H1 (cell line): ENCODE data around the gene LRRC61. TPM values are rescaled to one million over a fixed set of nuclear protein-coding genes. Genes with fewer than 3 reads are reported as not detected.

Experiments used
- CTCF ChIA-PET: fragments of 300-600 bp; sonication (Branson Sonifier 250); formaldehyde crosslinking; loops from one replicate; lab custom pipeline; 2021; ENCODE audit not compliant: partially characterized antibody; lab: Charles Lee
- POLR2A ChIA-PET: fragments of 300-600 bp; sonication (Branson Sonifier 250); formaldehyde crosslinking; loops from one replicate; lab custom pipeline; 2021; ENCODE audit warnings: inconsistent platforms; ENCODE audit not compliant: partially characterized antibody; lab: Charles Lee
- DNase-seq, 2 experiments: peaks; one replicate each; pipeline versions ENCODE4 v3.0.0 to v3.0.0-alpha.2; 2010 to 2022; ENCODE audit warnings: low spot score in 2 of 2, low read depth in 1 of 2, mixed read lengths in 1 of 2
- FAIRE-seq: peaks from 2 replicates; lab custom pipeline; 2011; peaks lifted over from hg19 to GRCh38; lab: Jason Lieb, UNC
- H2AFZ ChIP-seq: 2 replicates; pipeline ENCODE4 v1.8.1; 2012; ENCODE audit warnings: low read length, inconsistent platforms
- H2AK5ac ChIP-seq: 2 replicates; pipeline ENCODE4 v1.6.1; 2013; ENCODE audit warnings: low read depth, low read length
- H2BK120ac ChIP-seq: replicated peaks from 2 replicates; pipeline ENCODE3; 2013; ENCODE audit warnings: low read depth, low read length, inconsistent platforms
- H2BK12ac ChIP-seq: 2 replicates; pipeline ENCODE4 v1.6.1; 2013; ENCODE audit warnings: low read depth, low read length
- H2BK15ac ChIP-seq: 2 replicates; pipeline ENCODE4 v1.6.1; 2013; ENCODE audit warnings: low read length
- H2BK20ac ChIP-seq: 2 replicates; pipeline ENCODE4 v1.6.1; 2013; ENCODE audit warnings: low read length
- H2BK5ac ChIP-seq: 2 replicates; pipeline ENCODE4 v1.6.1; 2013; ENCODE audit warnings: low read depth, low read length
- H3K14ac ChIP-seq: 2 replicates; pipeline ENCODE4 v1.6.1; 2013; ENCODE audit warnings: inconsistent platforms; ENCODE audit not compliant: insufficient read length
- H3K18ac ChIP-seq: 2 replicates; pipeline ENCODE4 v1.6.1; 2013; ENCODE audit warnings: low read length; ENCODE audit errors: extremely low read depth
- H3K23ac ChIP-seq: 2 replicates; pipeline ENCODE4 v1.6.1; 2013; ENCODE audit warnings: inconsistent platforms; ENCODE audit not compliant: insufficient read length
- H3K23me2 ChIP-seq: 2 replicates; pipeline ENCODE4 v1.6.1; 2013; ENCODE audit warnings: low read depth, low read length
- H3K27ac ChIP-seq: 2 replicates; pipeline ENCODE4 v1.6.1; 2011; ENCODE audit warnings: low read depth, low read length, inconsistent platforms
- H3K27me3 ChIP-seq, 4 experiments: replicated peaks in 1 of 4; 1 replicate in 1 of 4; 2 replicates in 3 of 4; pipeline versions ENCODE4 v1.6.1 to v1.8.1; 2011 to 2013; ENCODE audit warnings: low read length in 3 of 4, mild to moderate bottlenecking in 3 of 4, inconsistent platforms in 2 of 4, mixed read lengths in 2 of 4, moderate library complexity in 1 of 4; ENCODE audit not compliant: control insufficient read depth in 3 of 4, insufficient read depth in 3 of 4; ENCODE audit errors: extremely low read depth in 1 of 4
- H3K36me3 ChIP-seq, 4 experiments: 2 replicates each; pipeline versions ENCODE4 v1.6.1 to v1.8.1; 2011 to 2013; ENCODE audit warnings: mild to moderate bottlenecking in 4 of 4, low read length in 3 of 4, moderate library complexity in 2 of 4, control low read depth in 1 of 4, inconsistent platforms in 1 of 4; ENCODE audit not compliant: insufficient read depth in 4 of 4, control insufficient read depth in 2 of 4
- H3K4ac ChIP-seq: replicated peaks from 2 replicates; pipeline ENCODE3; 2013; ENCODE audit warnings: low read length, low read depth, mixed read lengths, inconsistent platforms; ENCODE audit not compliant: insufficient read length
- H3K4me1 ChIP-seq, 4 experiments: replicated peaks in 1 of 4; 1 replicate in 1 of 4; 2 replicates in 3 of 4; pipeline versions ENCODE4 v1.6.1 to v1.8.1; 2011 to 2013; ENCODE audit warnings: low read length in 3 of 4, inconsistent platforms in 2 of 4, mixed read lengths in 1 of 4; ENCODE audit not compliant: insufficient read depth in 4 of 4, control insufficient read depth in 3 of 4
- H3K4me2 ChIP-seq, 2 experiments: 2 replicates each; pipeline versions ENCODE4 v1.6.1 to v1.8.1; 2011 to 2013; ENCODE audit warnings: low read depth in 2 of 2, low read length in 2 of 2, control low read depth in 1 of 2, inconsistent platforms in 1 of 2, mild to moderate bottlenecking in 1 of 2; ENCODE audit not compliant: insufficient read depth in 1 of 2
- H3K4me3 ChIP-seq, 4 experiments: fragments of 200-600, 300-600 bp in 1 of 4; sonication (generic), shearing (Covaris generic), sonication (Bioruptor Twin) in 1 of 4; 2 replicates each; pipeline versions ENCODE4 v1.5.1 to v1.8.1; 2011 to 2016; ENCODE audit warnings: low read length in 4 of 4, low read depth in 3 of 4, control low read depth in 2 of 4, inconsistent platforms in 2 of 4, mild to moderate bottlenecking in 2 of 4, mixed read lengths in 1 of 4, moderate library complexity in 1 of 4; ENCODE audit not compliant: insufficient read depth in 2 of 4; ENCODE audit errors: extremely low read depth in 1 of 4
- H3K56ac ChIP-seq: replicated peaks from 2 replicates; pipeline ENCODE3; 2013; ENCODE audit warnings: low read depth, mild to moderate bottlenecking, mixed read lengths, low read length, inconsistent platforms; ENCODE audit not compliant: insufficient read length
- H3K79me1 ChIP-seq: 2 replicates; pipeline ENCODE4 v1.6.1; 2013; ENCODE audit warnings: low read depth, low read length, control low read depth
- H3K79me2 ChIP-seq, 2 experiments: 2 replicates each; pipeline versions ENCODE4 v1.6.1 to v1.8.1; 2012 to 2013; ENCODE audit warnings: low read length in 2 of 2, mild to moderate bottlenecking in 2 of 2, inconsistent platforms in 1 of 2; ENCODE audit not compliant: insufficient read depth in 2 of 2, control insufficient read depth in 1 of 2
- H3K9ac ChIP-seq, 4 experiments: replicated peaks in 1 of 4; 1 replicate in 1 of 4; 2 replicates in 3 of 4; pipeline versions ENCODE4 v1.6.1 to v1.8.1; 2011 to 2013; ENCODE audit warnings: low read depth in 3 of 4, low read length in 3 of 4, control low read depth in 2 of 4, mild to moderate bottlenecking in 2 of 4, moderate library complexity in 2 of 4, inconsistent platforms in 1 of 4; ENCODE audit errors: extremely low read depth in 1 of 4
- H3K9me3 ChIP-seq, 2 experiments: 2 replicates each; pipeline versions ENCODE4 v1.6.1 to v1.8.1; 2012 to 2013; ENCODE audit warnings: mild to moderate bottlenecking in 2 of 2, moderate library complexity in 2 of 2, control low read depth in 1 of 2, inconsistent platforms in 1 of 2, low read depth in 1 of 2, low read length in 1 of 2, mixed read lengths in 1 of 2; ENCODE audit not compliant: insufficient read depth in 2 of 2
- H4K20me1 ChIP-seq, 2 experiments: replicated peaks in 1 of 2; 2 replicates each; pipeline versions ENCODE3 to v1.8.1; 2011 to 2013; ENCODE audit warnings: inconsistent platforms in 2 of 2, low read length in 2 of 2, mild to moderate bottlenecking in 1 of 2; ENCODE audit not compliant: insufficient read depth in 2 of 2, control insufficient read depth in 1 of 2
- H4K5ac ChIP-seq: 2 replicates; pipeline ENCODE4 v1.6.1; 2013; ENCODE audit warnings: low read length, low read depth, mixed read lengths, inconsistent platforms; ENCODE audit not compliant: insufficient read length
- H4K8ac ChIP-seq: 2 replicates; pipeline ENCODE4 v1.8.0; 2013; ENCODE audit warnings: mild to moderate bottlenecking, moderate library complexity, low read length, inconsistent platforms; ENCODE audit not compliant: insufficient read depth; ENCODE audit errors: extremely low read depth
- H4K91ac ChIP-seq: replicated peaks from 2 replicates; pipeline ENCODE3; 2013; ENCODE audit warnings: low read length, mixed read lengths, inconsistent platforms; ENCODE audit not compliant: insufficient read length
- POLR2A ChIP-seq, 2 experiments: IDR thresholded peaks; 1 replicate in 1 of 2; 2 replicates in 1 of 2; pipeline ENCODE4 v1.6.1; 2011; ENCODE audit warnings: low read depth in 2 of 2, low read length in 2 of 2, mild to moderate bottlenecking in 2 of 2; ENCODE audit errors: control extremely low read depth in 1 of 2
- POLR2AphosphoS5 ChIP-seq: IDR thresholded peaks from 2 replicates; pipeline ENCODE4 v1.6.1; 2011; ENCODE audit warnings: low read depth, low read length
- RXRA ChIP-seq: IDR thresholded peaks from 2 replicates; pipeline ENCODE4 v1.6.1; 2011; ENCODE audit warnings: low read depth, mild to moderate bottlenecking, low read length, moderate library complexity; ENCODE audit not compliant: insufficient read depth
- SAP30 ChIP-seq: fragments of 300-600 bp; sonication (generic); IDR thresholded peaks from 2 replicates; pipeline ENCODE4 v1.7.1; 2012; ENCODE audit warnings: low read length, moderate library complexity, mild to moderate bottlenecking, inconsistent platforms; ENCODE audit not compliant: insufficient read depth, insufficient replicate concordance
- SIN3A ChIP-seq, 2 experiments: IDR thresholded peaks in 1 of 2; conservative IDR thresholded peaks in 1 of 2; 2 replicates each; pipeline ENCODE4 v1.6.1; 2011 to 2012; ENCODE audit warnings: low read length in 2 of 2, improper control_type of control experiment in 1 of 2, low read depth in 1 of 2, mild to moderate bottlenecking in 1 of 2
- SIX5 ChIP-seq: IDR thresholded peaks from 2 replicates; pipeline ENCODE4 v1.6.1; 2011; ENCODE audit warnings: mild to moderate bottlenecking, low read depth, low read length
- SUZ12 ChIP-seq: fragments of 200-600 bp; sonication (generic); IDR thresholded peaks from 2 replicates; pipeline ENCODE4 v1.6.1; 2012; ENCODE audit warnings: mild to moderate bottlenecking, inconsistent platforms, low read length, moderate library complexity, mixed read lengths
- WGBS, 2 experiments: shearing (Covaris generic) in 1 of 2; methylation state at CpG; one replicate each; pipeline versions ENCODE4 v1.1.6 to v1.1.7; 2013 to 2015; ENCODE audit warnings: low lambda C conversion rate in 2 of 2, mixed read lengths in 2 of 2, inconsistent platforms in 1 of 2, low coverage in 1 of 2, missing lambda C conversion rate in 1 of 2; ENCODE audit not compliant: insufficient replicate concordance in 2 of 2, insufficient coverage in 1 of 2, insufficient read length in 1 of 2; ENCODE audit errors: extremely low coverage in 1 of 2, missing lambda C conversion rate in 1 of 2; 5-methylcytosine and 5-hydroxymethylcytosine counted together
- polyA plus RNA-seq, 7 experiments: library from polyadenylated mRNA; depleted of rRNA in 3 of 7; stranded (reverse) in 5 of 7; unstranded in 2 of 7; fragments of >200 nt in 5 of 7; fragments of 200-250 nt in 2 of 7; gene quantifications; 1 replicate in 5 of 7; 2 replicates in 1 of 7; 4 replicates in 1 of 7; pipeline versions ENCODE4 v1.2.1 to v1.2.3, GENCODE V29; 2011 to 2013; ENCODE audit warnings: missing spikeins in 2 of 7, mixed read lengths in 2 of 7
- total RNA-seq: library from RNA; stranded (reverse); fragmentation: NEBNext Ultra II Directional; extraction: Animal tissue kit (Norgen Biotek cat#: 25700); gene quantifications from 2 replicates; pipeline ENCODE4 v1.2.1, GENCODE V29; 2021
- TF ChIP-seq, protein P1 (sequence below): IDR thresholded peaks from 2 replicates; pipeline ENCODE4 v1.6.1; 2011; ENCODE audit warnings: low read depth, mild to moderate bottlenecking, low read length; ENCODE audit not compliant: insufficient read depth

Gene LRRC61
- total and polyA plus RNA-seq, 2 of the 8 experiments (the other 6 are each of a cell fraction or from before 2014, with no cell fraction given): 0.73 to 44.8 TPM

DNA sequence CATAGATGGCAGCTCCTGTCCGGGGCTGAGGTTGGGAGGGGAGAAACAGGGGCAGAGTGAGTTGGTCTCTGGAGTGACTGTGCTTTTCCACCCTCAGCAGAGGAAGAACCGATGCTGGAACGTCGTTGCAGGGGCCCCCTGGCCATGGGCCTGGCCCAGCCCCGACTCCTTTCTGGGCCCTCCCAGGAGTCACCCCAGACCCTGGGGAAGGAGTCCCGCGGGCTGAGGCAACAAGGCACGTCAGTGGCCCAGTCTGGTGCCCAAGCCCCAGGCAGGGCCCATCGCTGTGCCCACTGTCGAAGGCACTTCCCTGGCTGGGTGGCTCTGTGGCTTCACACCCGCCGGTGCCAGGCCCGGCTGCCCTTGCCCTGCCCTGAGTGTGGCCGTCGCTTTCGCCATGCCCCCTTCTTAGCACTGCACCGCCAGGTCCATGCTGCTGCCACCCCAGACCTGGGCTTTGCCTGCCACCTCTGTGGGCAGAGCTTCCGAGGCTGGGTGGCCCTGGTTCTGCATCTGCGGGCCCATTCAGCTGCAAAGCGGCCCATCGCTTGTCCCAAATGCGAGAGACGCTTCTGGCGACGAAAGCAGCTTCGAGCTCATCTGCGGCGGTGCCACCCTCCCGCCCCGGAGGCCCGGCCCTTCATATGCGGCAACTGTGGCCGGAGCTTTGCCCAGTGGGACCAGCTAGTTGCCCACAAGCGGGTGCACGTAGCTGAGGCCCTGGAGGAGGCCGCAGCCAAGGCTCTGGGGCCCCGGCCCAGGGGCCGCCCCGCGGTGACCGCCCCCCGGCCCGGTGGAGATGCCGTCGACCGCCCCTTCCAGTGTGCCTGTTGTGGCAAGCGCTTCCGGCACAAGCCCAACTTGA lies 48.2 kb downstream of the LRRC61 start:
- Histone ChIP-seq H3K9ac (no peak overlapping the region), H3K4ac (no peak overlapping the region), H3K23ac (no peak overlapping the region), H3K4me1 (peaks cover 2 to 25% (median 9%) of the 10 kb centered on the region in 4 experiments), H2BK20ac (no peak overlapping the region), H2BK15ac (peak overlapping the region; percentile 46; the same call in 1 of the 2 replicates), H3K4me3 (no peak overlapping the region), H3K27ac (no peak overlapping the region), H3K79me2 (peaks cover 7 to 54% of the 10 kb centered on the region in 2 experiments; a peak in 3 of 4 replicates), H3K56ac (no peak overlapping the region), H4K91ac (no peak overlapping the region), H2BK12ac (peak overlapping the region; percentile 50; the same call in 1 of the 2 replicates), H3K23me2 (peaks cover 11% of the 10 kb centered on the region; the same call in 1 of the 2 replicates), H3K9me3 (no peaks in the 10 kb centered on the region), H2BK120ac (no peak overlapping the region), H3K79me1 (peaks cover 18% of the 10 kb centered on the region), H2AK5ac (no peak overlapping the region), H3K27me3 (no peaks in the 10 kb centered on the region), H4K5ac (no peak overlapping the region), H3K18ac (no peak overlapping the region), H3K14ac (no peak overlapping the region), H4K20me1 (peaks cover 2 to 15% of the 10 kb centered on the region in 2 experiments), H2BK5ac (no peak overlapping the region), H2AFZ (no peak overlapping the region), H3K36me3 (peaks cover 16 to 49% (median 31%) of the 10 kb centered on the region in 4 experiments), H3K4me2 (no peak overlapping the region; a peak in 1 of 4 replicates), H4K8ac (peak overlapping the region; percentile 19)
- 95% methylated on average over 33 of the region's 48 CpGs; no CpG with 5 or more reads in 1 of the 2 experiments for WGBS, 2 experiments
- POLR2A ChIA-PET: interaction anchor here (0.5 to 8.6 kb wide), 14 partner anchors 9 to 615 kb away, joined by 3 to 230 read pairs (median 16); partner anchors contain the start of gene RARRES2
- CTCF ChIA-PET: interaction anchor here (1.0 to 5.6 kb wide), 6 partner anchors 10 to 50 kb away, joined by 3 to 32 read pairs (median 4); no protein-coding TSS in a partner anchor
- DNase-seq (no peak), FAIRE-seq (no peak)
- TF ChIP-seq RXRA (no peak), SUZ12 (no peak), SIN3A (conservative IDR thresholded peaks at IDR 0.05 in 1 of 2, IDR thresholded peaks at IDR 0.05 in 1 of 2; ENCODE audit: low read depth in 1 of 2, low read length in 2 of 2) (no peak), POLR2A (IDR thresholded peaks at IDR 0.05; ENCODE audit: control extremely low read depth in 1 of 2, low read depth in 2 of 2, low read length in 2 of 2) (peak in 1 of 2 experiments; percentile 18; a peak in 1 of 3 replicates), SAP30 (no peak), POLR2AphosphoS5 (no peak), SIX5 (no peak)
- TF ChIP-seq, protein P1, sequence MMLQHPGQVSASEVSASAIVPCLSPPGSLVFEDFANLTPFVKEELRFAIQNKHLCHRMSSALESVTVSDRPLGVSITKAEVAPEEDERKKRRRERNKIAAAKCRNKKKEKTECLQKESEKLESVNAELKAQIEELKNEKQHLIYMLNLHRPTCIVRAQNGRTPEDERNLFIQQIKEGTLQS: no peak
